GM21529 (cell line): ENCODE measurements around the gene SYTL5.
"Not testable (repeated sequence)": the region's sequence is repeated elsewhere in the genome, so short reads cannot be mapped to it uniquely, and the experiment has no call there.

ENCODE experiments used
- ATAC-seq: cut with Tn5 transposase; IDR thresholded peaks from one replicate; pipeline ENCODE4 v1.9.1; 2021; ENCODE audit not compliant: unreplicated experiment

The SYTL5 gene

DNA sequence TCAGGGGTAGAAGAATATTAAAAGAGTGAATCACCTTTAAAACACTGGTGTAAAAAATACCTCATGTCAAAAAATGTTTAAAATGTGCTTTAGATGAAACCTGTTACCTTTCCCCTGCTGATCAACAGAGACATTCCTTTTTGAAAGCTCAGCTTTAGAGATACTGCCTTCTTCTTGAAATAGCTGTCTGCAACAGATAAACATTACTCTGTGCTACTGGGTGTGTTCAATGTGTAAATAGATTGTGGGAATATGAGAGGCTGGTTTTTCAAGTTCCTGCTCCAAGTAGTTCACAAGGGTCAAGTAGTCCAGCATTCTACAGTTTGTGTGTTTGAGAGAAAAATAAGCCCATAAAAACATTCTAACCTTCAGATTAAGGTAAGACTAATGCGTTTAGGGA lies at the start of gene SYTL5:
Gene SYTL5 (plus strand): TSS at position 263 of the 400 bp plus-strand sequence. CDS start 27,337 bp downstream, outside the sequence.
- no peak for ATAC-seq

DNA sequence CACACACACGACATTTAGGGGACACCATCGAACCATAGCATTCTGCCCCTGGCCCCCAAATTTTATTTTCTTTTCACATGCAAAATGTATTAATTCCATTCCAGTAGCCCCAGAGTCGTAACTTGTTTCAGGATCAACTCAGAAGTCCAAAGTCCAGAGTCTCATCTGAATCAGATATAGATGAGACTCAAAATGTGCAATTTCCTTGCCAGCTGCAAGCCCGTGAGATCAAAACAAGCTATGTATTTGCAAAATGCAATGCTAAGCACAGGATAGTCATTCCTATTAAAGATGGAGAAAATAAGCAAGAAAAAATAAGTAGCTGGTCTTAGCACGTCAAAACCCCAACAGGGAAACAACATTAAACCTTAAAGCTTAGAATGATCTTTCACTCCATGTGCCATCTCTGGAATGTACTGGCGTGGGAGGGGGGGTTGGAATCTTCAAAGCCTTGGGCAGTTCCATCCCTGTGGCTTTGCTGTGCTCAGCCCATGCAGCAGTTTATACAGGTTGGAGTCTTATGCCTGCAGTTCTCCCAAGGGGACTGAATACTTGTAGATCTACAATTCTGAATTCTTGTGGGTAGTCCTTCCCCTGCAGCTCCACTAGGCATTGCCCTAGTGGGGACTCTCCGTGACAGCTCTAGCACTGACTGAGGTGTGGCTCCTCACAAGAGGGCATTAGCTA lies 47.7 kb upstream of the SYTL5 start:
- no peak for ATAC-seq

DNA sequence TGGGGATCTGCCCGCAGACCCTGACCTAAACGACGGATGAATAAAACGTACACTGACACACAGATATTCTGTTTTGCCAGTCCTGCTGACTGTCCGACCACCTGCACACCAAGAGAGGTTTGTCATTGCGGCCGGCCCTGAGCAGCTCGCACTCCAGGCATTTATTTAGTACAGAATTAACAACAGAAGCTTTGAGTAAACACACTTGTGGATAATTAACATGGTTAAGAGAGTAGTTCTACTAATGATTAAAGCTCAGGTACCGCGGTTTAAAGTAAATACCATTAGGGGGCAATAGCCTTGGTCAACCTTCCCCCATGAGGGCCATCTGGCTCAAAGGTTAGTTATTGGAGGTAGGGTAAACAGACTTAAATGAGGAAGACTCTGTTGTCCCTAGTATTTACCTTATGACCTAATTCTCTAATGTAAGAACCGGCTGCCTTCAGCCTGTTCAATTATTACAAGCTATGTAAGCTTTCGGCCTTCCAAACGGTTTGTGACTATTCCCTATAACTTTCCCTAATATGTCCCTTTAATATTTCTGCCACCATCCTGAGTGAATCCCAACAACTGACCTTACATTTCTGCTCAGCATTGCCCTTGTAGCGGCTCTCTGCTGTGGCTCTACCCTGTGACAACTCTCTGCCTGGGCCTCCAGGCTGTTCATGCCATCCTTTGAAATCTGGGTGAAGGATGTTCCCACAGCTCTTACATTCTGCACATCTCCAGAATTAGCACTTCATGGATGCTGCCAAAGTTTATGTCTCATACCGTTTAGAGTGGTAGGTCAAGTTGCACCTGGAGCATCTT lies 46.9 kb upstream of the SYTL5 start:
- no peak for ATAC-seq

DNA sequence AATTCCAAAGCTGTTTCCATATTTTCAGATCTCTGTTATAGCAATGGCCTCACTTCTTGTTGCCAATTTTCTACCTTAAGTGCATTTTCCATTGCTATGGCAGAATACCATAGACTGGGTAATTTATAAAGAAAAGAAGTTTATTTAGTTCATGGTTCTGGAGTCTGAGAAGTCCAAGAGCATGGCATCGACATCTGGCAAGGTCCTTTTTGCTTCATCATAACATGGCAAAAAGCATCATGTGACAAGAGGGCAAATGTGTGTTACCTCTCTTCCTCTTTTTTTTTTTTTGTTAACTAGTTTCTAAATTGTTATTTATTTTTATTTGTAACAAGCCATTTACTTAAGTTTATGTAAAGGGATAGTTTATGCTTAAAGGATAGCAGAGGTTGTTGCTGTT lies 45.2 kb upstream of the SYTL5 start:
- no peak for ATAC-seq

DNA sequence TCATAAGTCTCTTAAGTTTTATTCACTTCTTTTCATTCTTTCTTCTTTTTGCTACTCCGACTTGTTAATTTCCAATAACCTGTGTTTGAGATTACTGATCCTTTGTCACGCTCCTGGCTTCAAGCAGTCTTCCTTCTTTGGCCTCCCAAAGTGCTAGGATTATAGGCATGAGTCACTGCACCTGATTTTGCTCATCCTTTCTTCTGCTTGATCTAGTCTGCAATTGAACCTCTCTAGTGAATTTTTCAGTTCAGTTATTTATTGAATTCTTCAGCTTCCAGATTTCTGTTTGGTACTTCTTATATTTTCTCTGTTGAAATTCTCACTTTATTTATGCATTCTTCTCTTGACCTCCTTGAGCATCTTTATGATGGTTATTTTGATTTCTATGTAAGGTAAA lies 38.6 kb upstream of the SYTL5 start:
- no peak for ATAC-seq

DNA sequence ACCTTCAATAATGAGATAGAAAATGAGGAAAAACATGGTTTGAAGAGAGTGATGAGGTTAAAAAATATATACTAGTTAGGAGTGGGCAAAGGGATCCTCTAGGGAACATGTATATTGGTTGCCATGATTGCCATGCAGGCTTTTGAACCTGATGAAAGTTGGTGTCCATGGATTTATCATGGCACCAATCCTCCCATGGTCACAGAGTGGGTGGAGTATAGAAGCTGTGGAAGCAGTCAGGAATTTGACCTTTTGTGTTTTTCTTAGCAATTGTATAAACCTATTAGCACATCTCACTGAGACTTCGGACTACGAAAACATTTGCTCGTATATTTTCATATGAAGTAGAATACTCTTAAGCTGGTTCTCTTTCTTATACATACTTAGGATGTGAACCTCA lies 30.9 kb upstream of the SYTL5 start:
- no peak for ATAC-seq

DNA sequence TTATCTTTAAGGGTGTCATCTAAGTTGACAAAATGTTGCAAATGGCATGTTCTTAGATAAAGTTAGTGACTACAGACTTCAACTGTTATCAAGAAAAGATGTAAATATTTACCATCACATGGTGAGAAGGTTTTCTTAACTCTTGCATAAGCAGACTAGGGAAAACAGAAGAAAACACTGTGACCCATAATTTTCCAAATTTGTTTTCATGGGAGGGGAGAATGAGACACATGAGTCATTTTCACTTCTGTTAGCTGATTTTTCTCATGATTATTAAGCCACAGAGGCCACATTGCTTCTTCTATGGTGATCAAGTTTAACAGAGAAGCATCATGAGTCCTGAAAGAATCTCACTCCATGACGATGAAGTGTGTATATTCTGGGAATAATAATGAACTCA lies 30.2 kb upstream of the SYTL5 start:
- no peak for ATAC-seq

DNA sequence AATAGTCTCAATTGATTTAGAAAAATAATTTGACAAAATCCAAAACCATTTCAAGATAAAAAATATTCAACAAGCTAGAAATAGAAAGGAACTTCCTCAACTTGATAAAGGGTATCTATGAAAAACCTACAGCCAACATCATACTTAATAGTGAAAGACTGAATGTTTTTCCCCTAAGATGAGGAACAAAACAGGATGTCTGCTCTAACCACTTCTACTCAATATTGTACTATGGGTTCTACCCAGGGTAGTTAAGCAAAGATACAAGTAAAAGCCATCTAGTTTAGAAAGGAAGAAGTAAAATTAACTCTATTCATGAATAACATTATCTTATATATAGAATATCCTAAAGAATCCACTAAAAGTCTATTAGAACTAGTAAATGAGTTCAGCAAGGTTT lies 21.5 kb upstream of the SYTL5 start:
- ATAC-seq: no peak

DNA sequence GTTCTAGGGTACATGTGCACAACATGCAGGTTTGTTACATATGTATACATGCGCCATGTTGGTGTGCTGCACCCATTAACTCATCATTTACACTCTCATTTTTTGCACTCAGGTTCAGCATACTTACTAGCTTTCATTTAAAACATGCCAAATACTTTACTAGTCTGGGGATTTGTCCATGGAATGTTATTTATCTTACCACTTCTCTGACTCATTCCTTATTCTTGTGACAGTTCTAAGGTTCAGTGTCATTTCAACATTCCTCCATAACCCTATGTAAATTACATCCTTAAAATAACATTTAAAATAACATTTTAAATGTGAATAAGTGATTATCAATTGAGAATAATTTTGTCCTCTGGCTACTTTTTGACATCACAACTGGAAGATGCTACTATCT lies 19.5 kb upstream of the SYTL5 start:
- no peak for ATAC-seq

DNA sequence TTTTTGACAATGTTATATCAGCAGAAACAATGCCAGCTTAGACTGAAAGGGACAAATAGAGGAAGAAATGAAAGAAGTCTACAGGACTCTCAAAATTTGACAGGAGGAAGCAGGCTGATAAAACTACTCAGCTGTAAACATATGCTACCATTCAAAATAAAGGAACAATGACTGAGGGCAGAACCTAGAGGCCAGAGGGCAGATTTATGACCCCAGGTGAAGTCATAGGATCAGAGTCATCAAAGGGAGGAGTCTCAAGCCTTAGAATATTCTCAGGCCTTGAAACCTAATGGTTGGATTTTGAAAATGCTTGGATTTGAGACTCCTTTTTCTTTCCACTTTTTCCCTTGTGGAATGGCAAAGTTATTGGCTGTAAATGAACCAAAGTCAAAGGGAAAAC lies 17.0 kb upstream of the SYTL5 start:
- ATAC-seq: no peak

DNA sequence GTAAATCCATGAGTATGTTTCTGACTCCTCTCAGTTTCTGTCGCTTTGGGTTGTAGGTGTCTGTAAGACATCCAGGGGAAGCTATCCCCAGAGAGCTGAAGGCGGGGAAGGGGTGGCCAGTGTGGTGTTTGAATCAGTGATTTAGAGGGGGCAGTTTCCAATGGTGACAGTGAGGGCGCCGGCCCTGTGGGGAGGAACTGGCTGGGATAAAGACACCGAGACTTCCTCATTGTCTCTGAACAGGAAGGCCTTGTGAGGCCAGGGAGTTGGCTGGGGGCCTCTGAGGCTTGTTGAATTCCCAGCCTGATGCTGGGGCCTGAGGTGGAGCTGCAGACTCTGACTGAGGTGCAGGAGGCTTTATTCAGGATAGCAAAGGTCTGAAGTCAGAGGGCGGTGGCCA lies 15.1 kb upstream of the SYTL5 start:
- not testable (repeated sequence) for ATAC-seq

DNA sequence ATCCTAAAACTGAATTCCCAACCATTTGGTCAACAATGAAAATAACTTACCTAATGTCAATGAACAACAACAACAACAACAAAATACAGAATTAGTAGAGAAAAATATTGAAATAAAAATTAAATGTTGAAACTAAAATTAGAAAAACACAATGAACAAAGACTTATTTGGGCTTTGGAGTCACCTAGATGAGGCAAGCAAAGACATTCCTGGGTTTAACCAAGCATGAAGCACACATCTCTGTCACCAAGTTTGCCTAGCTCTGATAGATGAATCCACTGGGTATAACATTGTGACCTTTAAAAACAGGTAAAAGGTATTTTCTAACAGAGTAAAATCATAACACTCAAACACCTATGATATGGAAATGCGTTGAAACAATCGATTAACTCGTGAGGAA lies 13.2 kb upstream of the SYTL5 start:
- no peak for ATAC-seq

DNA sequence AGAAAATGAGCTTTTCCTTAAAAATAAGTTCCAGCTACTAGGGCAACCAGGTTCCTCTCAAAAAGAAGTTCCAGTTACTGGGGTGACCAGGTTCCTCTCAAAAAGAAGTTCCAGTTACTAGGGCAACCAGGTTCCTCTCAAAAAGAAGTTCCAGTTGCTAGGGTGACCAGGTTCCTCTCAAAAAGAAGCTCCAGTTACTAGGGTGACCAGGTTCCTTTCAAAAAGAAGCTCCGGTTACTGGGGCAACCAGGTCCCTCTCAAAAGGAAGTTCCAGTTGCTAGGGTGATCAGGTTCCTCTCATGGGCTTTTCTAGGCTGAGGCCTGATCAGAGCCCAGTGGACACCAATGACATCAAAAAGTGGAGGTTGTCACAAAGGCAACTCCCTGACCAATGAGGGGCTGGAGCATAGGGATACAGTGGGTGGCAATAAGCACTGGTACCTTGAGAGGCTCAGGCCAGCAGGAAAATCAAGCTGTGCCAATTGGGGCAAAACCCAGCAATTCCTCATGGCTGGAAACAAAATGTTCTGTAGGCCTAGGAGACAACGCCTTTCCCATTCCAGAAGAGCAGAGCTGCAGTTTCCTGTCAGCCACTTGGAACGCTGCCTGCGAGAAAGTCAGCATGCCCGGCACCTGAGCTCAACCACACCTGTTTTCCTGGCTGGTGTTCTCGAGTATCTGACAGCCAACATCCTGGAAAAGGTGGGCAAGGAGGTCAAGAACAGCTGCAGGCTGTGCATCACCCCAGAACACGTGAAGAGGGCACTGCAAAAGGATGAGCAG lies 12.3 kb upstream of the SYTL5 start:
- no peak for ATAC-seq

DNA sequence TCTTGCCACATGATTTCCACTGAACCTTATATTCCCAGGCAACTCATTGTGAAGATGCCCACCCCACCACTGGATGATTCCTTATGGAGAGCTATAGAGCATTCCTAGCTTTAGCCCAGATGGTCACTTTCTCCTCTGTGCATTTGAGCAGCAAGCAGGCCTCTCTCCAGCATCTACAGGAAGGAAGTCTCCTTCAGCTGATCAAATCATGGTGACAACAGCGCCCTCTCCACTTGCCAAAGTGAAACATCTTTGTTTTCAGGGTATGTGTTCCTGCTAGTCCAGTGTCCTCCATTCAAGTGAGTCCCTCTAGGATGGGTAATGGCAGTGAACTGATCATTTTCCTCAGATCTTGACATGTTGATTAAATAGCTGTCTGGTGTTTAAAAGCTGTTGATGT lies 10.9 kb upstream of the SYTL5 start:
- no peak for ATAC-seq

DNA sequence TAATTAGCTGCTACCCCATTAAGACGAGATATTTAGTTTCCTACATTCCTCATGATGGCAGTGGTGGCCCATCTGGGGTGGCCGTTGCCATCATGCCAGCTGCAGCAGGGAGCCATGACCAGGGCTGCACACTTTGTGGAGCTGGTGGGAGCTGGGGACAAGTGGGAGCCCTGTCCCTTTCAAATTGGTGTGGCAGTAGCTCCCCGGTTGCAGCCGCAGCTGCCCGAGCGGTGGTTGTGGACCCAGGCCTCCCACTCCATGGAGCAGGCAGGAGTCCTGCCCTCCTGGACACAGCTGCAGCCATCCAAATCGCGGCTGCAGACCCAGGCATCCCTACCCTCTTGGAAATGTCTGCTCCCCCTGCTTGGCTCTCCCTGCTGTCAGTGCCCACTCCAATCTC lies 9.3 kb upstream of the SYTL5 start:
- no peak for ATAC-seq

DNA sequence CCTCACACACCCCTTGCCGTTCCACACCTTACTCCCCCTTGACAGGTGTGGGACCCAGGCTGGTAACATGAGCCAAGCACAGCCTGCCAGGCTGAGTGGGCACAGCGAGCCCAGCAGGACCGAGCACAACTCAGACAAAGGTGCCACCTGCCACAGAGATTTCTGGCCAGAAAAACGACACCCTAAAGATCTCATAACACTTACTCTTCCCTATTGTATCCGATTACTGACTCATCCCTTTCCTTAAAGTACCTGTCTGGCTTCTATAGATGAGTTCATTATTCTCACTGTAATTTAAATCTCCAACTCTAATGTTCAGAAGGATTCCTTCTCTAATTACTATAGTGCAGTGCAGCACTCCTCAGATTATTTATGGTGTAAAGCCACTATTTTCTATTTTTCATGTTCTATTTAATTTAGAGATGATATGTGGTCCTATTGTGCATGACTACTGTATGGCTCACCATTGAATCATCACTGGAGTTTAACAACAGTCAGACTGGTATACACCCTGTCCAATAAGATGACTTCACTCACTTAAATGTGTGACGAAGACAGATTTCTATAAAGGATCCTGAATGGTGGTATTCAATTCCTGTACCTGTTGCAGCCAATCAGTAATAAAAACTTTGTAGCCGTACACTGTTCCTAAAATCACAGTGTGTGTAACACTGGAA lies 7.6 kb upstream of the SYTL5 start:
- ATAC-seq: no peak

DNA sequence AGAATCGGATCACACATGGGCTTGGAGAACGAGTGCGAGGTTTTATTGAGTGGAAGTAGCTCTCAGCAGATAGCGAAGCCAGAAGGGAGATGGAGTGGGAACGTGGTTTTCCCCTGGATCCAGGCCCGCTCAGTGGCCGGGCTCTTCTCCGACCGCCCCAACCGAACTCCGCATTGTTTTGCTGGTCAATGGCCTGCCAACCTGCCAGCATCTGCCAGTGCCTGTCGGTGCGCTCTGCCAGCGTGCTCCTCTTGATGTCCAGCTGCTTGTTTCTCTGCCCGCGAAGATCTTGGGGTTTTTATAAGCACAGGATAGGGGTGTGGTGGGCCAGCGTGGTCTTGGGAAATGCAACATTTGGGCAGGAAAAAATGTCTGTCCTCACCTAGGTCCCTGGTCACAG lies 5.6 kb upstream of the SYTL5 start:
- no peak for ATAC-seq

DNA sequence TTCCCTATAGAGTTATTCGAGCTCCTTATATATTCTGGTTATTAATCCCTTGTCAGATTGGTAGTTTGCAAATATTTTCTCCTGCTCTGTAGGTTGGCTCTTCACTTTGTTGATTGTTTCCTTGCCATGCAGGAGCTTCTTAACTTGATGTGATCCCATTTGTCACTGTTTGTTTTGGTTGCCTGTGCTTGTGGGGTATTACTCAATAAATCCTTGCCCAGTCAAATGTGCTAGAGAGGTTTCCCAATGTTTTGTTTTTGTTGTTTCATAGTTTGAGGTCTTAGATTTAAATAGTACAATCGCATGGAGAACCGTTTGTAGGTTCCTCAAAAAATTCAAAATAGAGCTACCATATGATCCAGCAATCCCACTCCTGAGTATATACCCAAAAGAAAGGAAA lies 2.3 kb upstream of the SYTL5 start:
- ATAC-seq: no peak

DNA sequence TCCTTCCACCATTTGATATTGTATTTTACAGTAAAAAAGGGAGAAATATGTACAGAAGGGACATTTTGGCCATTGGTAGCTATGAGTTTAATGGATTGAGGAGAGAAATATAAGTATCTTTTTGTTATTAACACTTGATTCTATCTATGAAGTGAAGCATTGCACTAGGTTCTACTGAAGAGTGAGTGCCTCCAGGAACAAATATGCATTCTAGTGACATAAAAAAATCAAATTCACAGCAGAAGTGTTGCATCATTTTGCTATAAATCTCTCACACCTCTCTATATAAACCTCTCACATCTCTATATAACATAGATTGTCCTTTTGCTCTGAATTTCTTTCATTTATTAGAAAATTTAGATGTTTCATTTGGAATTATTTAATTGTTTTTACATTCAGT lies 425 bp downstream of the SYTL5 start:
- ATAC-seq: no peak

DNA sequence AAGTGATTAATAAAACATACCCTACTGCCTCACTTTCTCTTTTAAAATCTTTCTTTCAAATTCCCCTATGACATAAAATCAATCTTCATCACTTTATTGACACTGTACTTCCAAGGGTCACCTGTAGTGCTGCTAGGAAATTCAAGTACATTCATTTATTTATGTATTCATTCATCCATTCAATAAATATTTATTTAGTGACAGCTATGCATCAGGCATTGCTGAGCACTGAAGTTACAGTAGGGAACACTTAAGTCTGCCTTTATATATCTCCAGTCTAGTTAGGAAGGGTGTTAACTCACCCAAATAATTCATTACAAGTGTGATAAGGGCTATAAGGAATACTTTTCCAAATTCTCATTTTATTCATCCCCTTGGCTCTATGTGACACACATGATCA lies 2.3 kb downstream of the SYTL5 start:
- ATAC-seq: no peak

DNA sequence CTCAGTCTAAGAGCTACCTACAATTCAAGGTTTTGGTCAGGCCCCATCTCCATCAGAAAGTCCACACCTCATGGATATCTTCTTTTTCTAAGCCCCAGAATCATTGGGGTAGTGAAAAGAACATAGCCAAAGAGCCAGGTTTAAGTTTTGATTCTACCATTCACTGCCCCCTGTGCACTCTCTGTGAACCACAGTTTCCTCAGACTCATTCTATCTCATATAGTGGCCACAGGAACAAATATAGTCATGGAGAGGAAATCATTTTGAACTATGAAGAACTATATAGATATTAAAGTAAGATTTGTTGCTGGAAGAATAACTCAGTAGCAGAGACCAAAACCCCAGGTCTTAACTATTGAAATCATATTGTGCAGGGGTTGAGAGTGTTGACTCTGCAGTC lies 3.3 kb downstream of the SYTL5 start:
- ATAC-seq: no peak
